ENCODE measurements around the gene EDIL3.

EDIL3 gene

GRCh38 chr5:84242286-84242685, 142.4 kb downstream of the EDIL3 start:
- no peak for TF ChIP-seq EZH2 (IDR thresholded peaks at IDR 0.05; ENCODE audit: borderline replicate concordance, low read length)
- TF ChIP-seq, protein P1, sequence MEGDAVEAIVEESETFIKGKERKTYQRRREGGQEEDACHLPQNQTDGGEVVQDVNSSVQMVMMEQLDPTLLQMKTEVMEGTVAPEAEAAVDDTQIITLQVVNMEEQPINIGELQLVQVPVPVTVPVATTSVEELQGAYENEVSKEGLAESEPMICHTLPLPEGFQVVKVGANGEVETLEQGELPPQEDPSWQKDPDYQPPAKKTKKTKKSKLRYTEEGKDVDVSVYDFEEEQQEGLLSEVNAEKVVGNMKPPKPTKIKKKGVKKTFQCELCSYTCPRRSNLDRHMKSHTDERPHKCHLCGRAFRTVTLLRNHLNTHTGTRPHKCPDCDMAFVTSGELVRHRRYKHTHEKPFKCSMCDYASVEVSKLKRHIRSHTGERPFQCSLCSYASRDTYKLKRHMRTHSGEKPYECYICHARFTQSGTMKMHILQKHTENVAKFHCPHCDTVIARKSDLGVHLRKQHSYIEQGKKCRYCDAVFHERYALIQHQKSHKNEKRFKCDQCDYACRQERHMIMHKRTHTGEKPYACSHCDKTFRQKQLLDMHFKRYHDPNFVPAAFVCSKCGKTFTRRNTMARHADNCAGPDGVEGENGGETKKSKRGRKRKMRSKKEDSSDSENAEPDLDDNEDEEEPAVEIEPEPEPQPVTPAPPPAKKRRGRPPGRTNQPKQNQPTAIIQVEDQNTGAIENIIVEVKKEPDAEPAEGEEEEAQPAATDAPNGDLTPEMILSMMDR (IDR thresholded peaks at IDR 0.05; ENCODE audit: low read length) = no peak
- no peak overlapping the region for H3K9ac ChIP-seq (ENCODE audit: low read length)
- H2AFZ ChIP-seq (ENCODE audit: low read length) = no peak overlapping the region
- H3K9me2 ChIP-seq (ENCODE audit: low read depth, low read length) = no peaks in the 10 kb centered on the region
- H3K4me2 ChIP-seq (ENCODE audit: low read length) = no peak overlapping the region
- H3K4me3 ChIP-seq (ENCODE audit: low read depth, low read length, poor library complexity, severe bottlenecking) = no peak overlapping the region
- no peaks in the 10 kb centered on the region for H3K27me3 ChIP-seq (ENCODE audit: insufficient read depth, low read length)
- no peak overlapping the region for H3K27ac ChIP-seq (ENCODE audit: low read depth, low read length, poor library complexity, severe bottlenecking)
- H3F3A ChIP-seq (ENCODE audit: insufficient read depth, low read length) = no peaks in the 10 kb centered on the region
- H3K4me1 ChIP-seq (ENCODE audit: insufficient read depth, low read length, severe bottlenecking) = no peaks in the 10 kb centered on the region
- no peaks in the 10 kb centered on the region for H3K9me3 ChIP-seq (ENCODE audit: low read length)
- H3K36me3 ChIP-seq (ENCODE audit: insufficient read depth, low read length) = no peaks in the 10 kb centered on the region
- H3K79me2 ChIP-seq (ENCODE audit: insufficient read depth, low read length) = no peaks in the 10 kb centered on the region
- H4K20me1 ChIP-seq (ENCODE audit: insufficient read depth, low read length) = no peaks in the 10 kb centered on the region

DNA sequence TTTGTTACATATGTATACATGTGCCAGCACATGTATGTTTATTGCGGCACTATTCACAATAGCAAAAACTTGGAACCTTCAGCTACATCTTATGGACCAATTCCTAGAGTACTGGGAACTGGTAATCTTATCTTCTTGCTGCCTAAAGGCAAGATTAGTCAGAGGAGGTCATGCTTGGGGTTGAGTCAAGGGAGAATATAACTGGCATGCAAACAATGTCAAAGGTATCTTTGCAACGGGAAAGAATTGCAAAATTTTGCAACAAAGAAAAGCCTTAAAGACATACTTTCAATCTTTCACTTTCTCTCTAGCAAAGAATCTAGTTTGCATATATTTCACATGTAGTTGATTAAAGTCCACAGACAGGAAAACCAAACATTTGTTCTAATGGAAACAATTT, 145.2 kb downstream of the EDIL3 start:
- H3K27me3 ChIP-seq (ENCODE audit: insufficient read depth, low read length) = no peaks in the 10 kb centered on the region
- TF ChIP-seq, protein P1 (IDR thresholded peaks at IDR 0.05; ENCODE audit: low read length) = no peak
- TF ChIP-seq EZH2 (IDR thresholded peaks at IDR 0.05; ENCODE audit: borderline replicate concordance, low read length) = no peak
- no peak overlapping the region for H3K9ac ChIP-seq (ENCODE audit: low read length)
- no peak overlapping the region for H3K27ac ChIP-seq (ENCODE audit: low read depth, low read length, poor library complexity, severe bottlenecking)
- H3K36me3 ChIP-seq (ENCODE audit: insufficient read depth, low read length) = no peaks in the 10 kb centered on the region
- no peaks in the 10 kb centered on the region for H3F3A ChIP-seq (ENCODE audit: insufficient read depth, low read length)
- no peaks in the 10 kb centered on the region for H3K4me1 ChIP-seq (ENCODE audit: insufficient read depth, low read length, severe bottlenecking)
- H3K9me3 ChIP-seq (ENCODE audit: low read length) = no peaks in the 10 kb centered on the region
- no peak overlapping the region for H2AFZ ChIP-seq (ENCODE audit: low read length)
- H3K9me2 ChIP-seq (ENCODE audit: low read depth, low read length) = no peaks in the 10 kb centered on the region
- H3K4me3 ChIP-seq (ENCODE audit: low read depth, low read length, poor library complexity, severe bottlenecking) = no peak overlapping the region
- H3K79me2 ChIP-seq (ENCODE audit: insufficient read depth, low read length) = no peaks in the 10 kb centered on the region
- no peaks in the 10 kb centered on the region for H4K20me1 ChIP-seq (ENCODE audit: insufficient read depth, low read length)
- no peak overlapping the region for H3K4me2 ChIP-seq (ENCODE audit: low read length)

DNA sequence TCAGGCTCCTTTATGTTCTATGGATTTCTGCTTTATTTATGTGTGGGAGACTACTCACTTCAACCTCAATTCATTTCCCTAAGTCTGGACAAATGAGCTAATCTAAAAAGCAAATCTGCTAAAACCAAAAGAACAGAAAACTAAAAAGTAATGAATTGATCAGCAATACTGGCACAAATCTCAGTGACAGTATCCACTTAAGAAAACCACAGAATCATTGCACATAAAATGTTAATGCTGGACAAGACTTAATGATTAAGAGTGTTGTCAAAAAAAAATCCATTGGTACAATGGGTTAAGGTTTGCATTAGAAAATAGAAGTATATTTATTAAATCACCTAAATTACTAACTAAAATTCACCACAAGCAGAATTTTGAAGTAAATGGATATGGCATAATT, 147.6 kb downstream of the EDIL3 start:
- no peaks in the 10 kb centered on the region for H3K79me2 ChIP-seq (ENCODE audit: insufficient read depth, low read length)
- H3K27ac ChIP-seq (ENCODE audit: low read depth, low read length, poor library complexity, severe bottlenecking) = no peak overlapping the region
- H3K9me3 ChIP-seq (ENCODE audit: low read length) = no peaks in the 10 kb centered on the region
- H3K4me1 ChIP-seq (ENCODE audit: insufficient read depth, low read length, severe bottlenecking) = no peaks in the 10 kb centered on the region
- no peaks in the 10 kb centered on the region for H3F3A ChIP-seq (ENCODE audit: insufficient read depth, low read length)
- H3K9me2 ChIP-seq (ENCODE audit: low read depth, low read length) = no peaks in the 10 kb centered on the region
- no peaks in the 10 kb centered on the region for H4K20me1 ChIP-seq (ENCODE audit: insufficient read depth, low read length)
- H3K9ac ChIP-seq (ENCODE audit: low read length) = no peak overlapping the region
- TF ChIP-seq, protein P1 (IDR thresholded peaks at IDR 0.05; ENCODE audit: low read length) = no peak
- no peak for TF ChIP-seq EZH2 (IDR thresholded peaks at IDR 0.05; ENCODE audit: borderline replicate concordance, low read length)
- H3K4me3 ChIP-seq (ENCODE audit: low read depth, low read length, poor library complexity, severe bottlenecking) = no peak overlapping the region
- H3K36me3 ChIP-seq (ENCODE audit: insufficient read depth, low read length) = no peaks in the 10 kb centered on the region
- H2AFZ ChIP-seq (ENCODE audit: low read length) = no peak overlapping the region
- no peaks in the 10 kb centered on the region for H3K27me3 ChIP-seq (ENCODE audit: insufficient read depth, low read length)
- no peak overlapping the region for H3K4me2 ChIP-seq (ENCODE audit: low read length)

Data from OCI-LY1 (cell line).